Neural crest cell (in vitro differentiated cells): ENCODE results near the gene LRRC26. TPM values are rescaled to one million over a fixed set of nuclear protein-coding genes. Genes with fewer than 3 reads are reported as not detected.

Experiments used
- DNase-seq: peaks from one replicate; pipeline ENCODE4 v3.0.0; 2021; ENCODE audit warnings: low read depth, mixed read lengths, low spot score
- H3K27ac Mint-ChIP-seq: one replicate; pipeline ENCODE4 v1.8.0; 2021; ENCODE audit warnings: mild to moderate bottlenecking, mixed read lengths; ENCODE audit not compliant: unreplicated experiment
- H3K27me3 Mint-ChIP-seq: 2 replicates; pipeline ENCODE4 v1.8.0; 2021; ENCODE audit warnings: low read depth, mild to moderate bottlenecking, mixed read lengths
- H3K36me3 Mint-ChIP-seq: 2 replicates; pipeline ENCODE4 v1.8.0; 2021; ENCODE audit warnings: low read depth, mild to moderate bottlenecking, mixed read lengths
- H3K4me1 Mint-ChIP-seq: 2 replicates; pipeline ENCODE4 v1.8.0; 2021; ENCODE audit warnings: mixed read lengths
- H3K4me3 Mint-ChIP-seq: one replicate; pipeline ENCODE4 v1.8.0; 2021; ENCODE audit warnings: mild to moderate bottlenecking, mixed read lengths
- H3K9me3 Mint-ChIP-seq: 2 replicates; pipeline ENCODE4 v1.8.0; 2021; ENCODE audit warnings: mixed read lengths
- CTCF ChIP-seq: fragments of 200-600 bp; sonication (generic); conservative IDR thresholded peaks from 2 replicates; pipeline ENCODE4 v1.5.0; 2021; ENCODE audit warnings: antibody characterized with exemption, mild to moderate bottlenecking
- total RNA-seq: library from RNA; stranded (reverse); gene quantifications from 2 replicates; pipeline ENCODE4 v1.2.1, GENCODE V29; 2021

Gene LRRC26
- total RNA-seq, 1 donor from 2014 or later, result 0.37 TPM

GRCh38 chr9:137149942-137150616, 19.8 kb downstream of the LRRC26 start:
- TF ChIP-seq CTCF, result no peak
- DNase-seq, result no peak
- H3K27me3 Mint-ChIP-seq, result peaks cover 32% of the 10 kb centered on the region

GRCh38 chr9:137149363-137149762, 20.5 kb downstream of the LRRC26 start:
- H3K4me3 Mint-ChIP-seq, result no peak overlapping the region
- H3K27ac Mint-ChIP-seq, result no peak overlapping the region
- H3K9me3 Mint-ChIP-seq, result no peaks in the 10 kb centered on the region
- TF ChIP-seq CTCF, result no peak
- DNase-seq, result no peak
- H3K27me3 Mint-ChIP-seq, result peaks cover 30% of the 10 kb centered on the region
- H3K36me3 Mint-ChIP-seq, result no peaks in the 10 kb centered on the region
- no peaks in the 10 kb centered on the region for H3K4me1 Mint-ChIP-seq

More at GRCh38 chr9:137149942-137150616, 19.8 kb downstream of the LRRC26 start:
- Mint-ChIP-seq H3K4me1 (no peaks in the 10 kb centered on the region), H3K9me3 (no peaks in the 10 kb centered on the region), H3K27ac (no peak overlapping the region), H3K36me3 (no peaks in the 10 kb centered on the region), H3K4me3 (no peak overlapping the region)

GRCh38 chr9:137148661-137149060, 21.2 kb downstream of the LRRC26 start:
- Mint-ChIP-seq H3K36me3 (no peaks in the 10 kb centered on the region), H3K4me3 (no peak overlapping the region), H3K27me3 (peaks cover 37% of the 10 kb centered on the region), H3K9me3 (no peaks in the 10 kb centered on the region), H3K27ac (no peak overlapping the region), H3K4me1 (no peaks in the 10 kb centered on the region)
- TF ChIP-seq CTCF, result no peak
- DNase-seq, result no peak

GRCh38 chr9:137148242-137148641, 21.6 kb downstream of the LRRC26 start:
- no peak for DNase-seq
- no peak overlapping the region for H3K4me3 Mint-ChIP-seq
- H3K4me1 Mint-ChIP-seq, result no peaks in the 10 kb centered on the region
- TF ChIP-seq CTCF, result no peak
- H3K27ac Mint-ChIP-seq, result no peak overlapping the region
- no peaks in the 10 kb centered on the region for H3K9me3 Mint-ChIP-seq
- H3K27me3 Mint-ChIP-seq, result peaks cover 41% of the 10 kb centered on the region
- no peaks in the 10 kb centered on the region for H3K36me3 Mint-ChIP-seq

- H3K36me3 Mint-ChIP-seq, result no peaks in the 10 kb centered on the region
- no peak for DNase-seq
- no peak overlapping the region for H3K4me3 Mint-ChIP-seq
- no peaks in the 10 kb centered on the region for H3K4me1 Mint-ChIP-seq
- H3K27ac Mint-ChIP-seq, result no peak overlapping the region
- TF ChIP-seq CTCF, result no peak
- peaks cover 45% of the 10 kb centered on the region for H3K27me3 Mint-ChIP-seq
- H3K9me3 Mint-ChIP-seq, result no peaks in the 10 kb centered on the region
Measured at GRCh38 chr9:137147793-137148160, 22.1 kb downstream of the LRRC26 start.
